GM18507 (cell line): ENCODE data around the gene ZBTB4.
A peak's percentile ranks its signal among the peaks of the same experiment; 100 is the strongest.
"Not testable (repeated sequence)": the region's sequence is repeated elsewhere in the genome, so short reads cannot be mapped to it uniquely, and the experiment has no call there.

Experiments
- DNase-seq: peaks from one replicate; pipeline ENCODE4 v3.0.0; 2011; ENCODE audit warnings: low read depth; ENCODE audit not compliant: insufficient read length; ENCODE audit errors: extremely low spot score
- FAIRE-seq: peaks from 2 replicates; lab custom pipeline; 2011; peaks lifted over from hg19 to GRCh38; lab: Jason Lieb, UNC

The ZBTB4 gene

DNA sequence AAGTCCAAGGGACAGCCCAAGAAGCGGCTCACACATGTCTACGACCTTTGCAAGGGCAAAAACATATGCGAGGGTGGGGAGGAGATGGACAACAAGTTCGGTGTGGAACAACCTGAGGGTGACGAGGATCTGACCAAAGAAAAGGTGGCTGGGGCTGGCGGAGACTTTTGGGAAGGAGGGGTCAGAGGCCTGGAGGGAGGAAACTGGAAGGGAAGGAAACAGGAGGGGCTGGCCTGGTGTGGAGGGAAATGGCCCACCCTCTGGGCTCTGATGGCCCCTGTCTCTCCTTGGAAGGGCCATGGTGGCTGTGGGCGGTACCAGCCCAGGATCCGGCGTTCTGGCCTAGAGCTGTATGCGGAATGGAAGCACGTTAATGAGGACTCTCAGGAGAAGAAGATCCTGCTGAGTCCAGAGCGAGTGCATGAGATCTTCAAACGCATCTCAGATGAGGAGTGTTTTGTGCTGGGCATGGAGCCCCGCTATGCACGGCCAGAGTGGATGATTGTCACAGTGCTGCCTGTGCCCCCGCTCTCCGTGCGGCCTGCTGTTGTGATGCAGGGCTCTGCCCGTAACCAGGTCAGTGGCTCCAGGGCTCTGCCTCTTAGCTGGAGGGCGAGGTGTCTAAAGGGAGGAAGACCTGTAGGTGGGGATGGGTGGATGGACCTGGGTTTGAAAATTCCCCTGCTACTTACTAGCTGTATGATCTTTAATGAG, 17.2 kb upstream of the ZBTB4 start:
- no peak for FAIRE-seq
- DNase-seq: no peak

DNA sequence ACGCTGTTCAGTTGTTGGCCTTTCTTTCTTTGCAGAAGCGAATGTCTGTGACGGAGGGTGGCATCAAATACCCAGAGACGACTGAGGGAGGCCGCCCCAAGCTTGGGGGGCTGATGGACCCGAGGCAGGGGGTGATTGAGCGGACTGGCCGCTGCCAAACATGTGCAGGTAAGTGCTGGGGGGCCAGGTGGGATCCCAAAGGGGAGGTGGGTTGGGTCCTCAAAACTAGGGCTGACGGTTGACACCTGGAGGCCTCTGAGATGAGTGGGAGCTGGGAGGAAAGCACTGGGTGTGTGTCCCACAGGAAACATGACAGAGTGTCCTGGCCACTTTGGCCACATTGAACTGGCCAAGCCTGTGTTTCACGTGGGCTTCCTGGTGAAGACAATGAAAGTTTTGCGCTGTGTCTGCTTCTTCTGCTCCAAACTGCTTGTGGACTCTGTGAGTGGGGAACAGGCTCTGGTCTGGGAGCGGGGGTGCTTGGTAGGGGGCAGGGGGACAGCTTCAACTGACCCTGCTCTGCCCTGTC, 16.5 kb upstream of the ZBTB4 start:
- no peak for FAIRE-seq
- DNase-seq: no peak

DNA sequence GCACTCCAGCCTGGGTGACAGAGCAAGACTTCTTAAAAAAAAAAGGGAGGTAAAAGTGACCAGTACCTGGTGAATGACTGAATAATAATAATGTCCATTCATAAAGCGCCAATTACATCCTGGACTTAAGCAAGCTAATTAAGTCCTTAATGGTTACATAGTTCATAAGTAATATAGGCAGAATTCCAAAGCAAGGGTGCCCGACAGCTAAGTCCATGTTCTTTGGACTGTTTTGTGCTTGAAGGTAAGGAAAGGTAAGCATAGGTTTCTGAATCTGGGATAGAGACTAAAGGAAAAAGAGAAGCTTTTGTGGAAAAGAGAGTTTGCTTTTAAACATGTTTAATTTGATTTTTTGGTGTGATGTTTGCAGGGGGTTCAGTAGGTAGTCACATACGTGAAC, 14.5 kb upstream of the ZBTB4 start:
- FAIRE-seq (no peak), DNase-seq (no peak)

DNA sequence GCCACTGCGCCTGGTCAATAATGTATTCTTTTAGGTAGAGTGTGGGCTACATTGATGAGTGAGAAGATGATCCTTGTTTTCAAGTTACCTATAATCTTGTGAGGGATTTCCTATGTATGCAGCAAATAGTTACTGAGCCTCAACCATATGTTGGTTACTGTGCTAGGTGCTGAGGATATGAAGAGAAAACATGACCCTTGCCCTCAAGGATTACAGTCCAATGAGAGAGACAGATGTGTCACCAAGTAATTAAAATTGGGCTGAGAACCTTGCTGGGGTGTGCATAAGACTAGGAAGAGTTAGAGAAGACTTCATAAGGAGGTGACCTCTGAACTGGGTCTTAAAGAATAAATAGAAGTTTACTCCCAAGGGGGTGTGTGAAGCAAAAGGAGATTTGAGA, 12.2 kb upstream of the ZBTB4 start:
- FAIRE-seq (no peak), DNase-seq (no peak)

DNA sequence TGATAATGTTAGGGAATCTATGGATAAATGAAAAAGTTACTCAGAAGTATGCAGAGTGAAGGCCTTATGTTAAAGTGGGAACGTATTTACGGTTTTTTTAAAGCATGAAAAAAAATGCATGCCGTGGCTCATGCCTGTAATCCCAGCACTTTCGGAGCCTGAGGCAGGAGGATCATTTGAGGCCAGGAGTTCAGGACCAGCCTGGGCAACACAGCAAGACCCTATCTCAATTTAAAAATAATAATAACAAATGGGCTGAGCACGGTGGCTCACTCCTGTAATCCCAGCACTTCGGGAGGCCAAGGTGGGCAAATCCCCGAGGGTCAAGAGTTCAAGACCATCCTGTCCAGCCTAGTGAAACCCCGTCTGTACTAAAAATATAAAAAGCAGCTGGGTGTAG, 10.7 kb upstream of the ZBTB4 start:
- FAIRE-seq (no peak), DNase-seq (no peak)

DNA sequence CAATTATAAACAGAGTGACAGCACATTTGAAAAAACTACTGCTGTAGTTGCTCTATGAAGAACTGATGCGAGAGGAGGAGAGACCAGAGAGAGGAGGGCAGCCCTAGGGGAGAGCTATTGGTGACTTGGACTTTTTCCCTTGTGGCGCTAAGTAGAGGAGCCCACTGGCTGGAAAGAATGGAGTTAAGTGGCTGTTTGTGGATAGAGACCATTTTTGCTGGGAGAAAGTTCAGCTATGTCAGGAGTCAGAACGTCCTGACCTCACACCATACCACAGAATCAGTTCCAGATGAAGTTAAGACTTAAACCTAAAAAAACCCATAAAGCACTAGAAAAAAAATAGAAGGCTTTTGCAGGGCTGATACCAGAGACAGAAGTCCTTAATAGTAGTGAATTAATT, 6.8 kb upstream of the ZBTB4 start:
- no peak for FAIRE-seq
- no peak for DNase-seq

DNA sequence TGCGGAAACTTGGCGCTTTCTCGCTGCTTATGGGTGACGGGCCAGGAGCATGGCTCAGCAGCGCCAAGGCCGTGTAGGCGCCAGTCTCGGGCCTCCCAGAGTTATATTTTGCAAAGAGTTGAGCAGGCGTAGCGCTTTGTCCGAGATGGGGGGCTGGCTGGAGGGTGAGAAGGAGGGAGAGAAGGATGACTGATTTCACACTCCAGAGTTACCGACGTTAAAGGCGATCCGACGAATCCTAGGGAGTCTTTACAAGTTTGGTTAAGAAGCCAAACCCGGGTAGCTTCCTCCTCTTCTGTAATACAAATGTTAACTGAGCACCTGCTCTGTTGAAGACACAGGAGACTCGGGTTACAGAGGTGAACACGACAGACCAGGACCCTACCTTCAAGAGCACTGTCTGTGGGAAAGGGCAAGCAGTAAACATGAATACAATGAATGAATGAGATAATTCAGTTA, 5.5 kb upstream of the ZBTB4 start:
- FAIRE-seq (no peak), DNase-seq (no peak)

DNA sequence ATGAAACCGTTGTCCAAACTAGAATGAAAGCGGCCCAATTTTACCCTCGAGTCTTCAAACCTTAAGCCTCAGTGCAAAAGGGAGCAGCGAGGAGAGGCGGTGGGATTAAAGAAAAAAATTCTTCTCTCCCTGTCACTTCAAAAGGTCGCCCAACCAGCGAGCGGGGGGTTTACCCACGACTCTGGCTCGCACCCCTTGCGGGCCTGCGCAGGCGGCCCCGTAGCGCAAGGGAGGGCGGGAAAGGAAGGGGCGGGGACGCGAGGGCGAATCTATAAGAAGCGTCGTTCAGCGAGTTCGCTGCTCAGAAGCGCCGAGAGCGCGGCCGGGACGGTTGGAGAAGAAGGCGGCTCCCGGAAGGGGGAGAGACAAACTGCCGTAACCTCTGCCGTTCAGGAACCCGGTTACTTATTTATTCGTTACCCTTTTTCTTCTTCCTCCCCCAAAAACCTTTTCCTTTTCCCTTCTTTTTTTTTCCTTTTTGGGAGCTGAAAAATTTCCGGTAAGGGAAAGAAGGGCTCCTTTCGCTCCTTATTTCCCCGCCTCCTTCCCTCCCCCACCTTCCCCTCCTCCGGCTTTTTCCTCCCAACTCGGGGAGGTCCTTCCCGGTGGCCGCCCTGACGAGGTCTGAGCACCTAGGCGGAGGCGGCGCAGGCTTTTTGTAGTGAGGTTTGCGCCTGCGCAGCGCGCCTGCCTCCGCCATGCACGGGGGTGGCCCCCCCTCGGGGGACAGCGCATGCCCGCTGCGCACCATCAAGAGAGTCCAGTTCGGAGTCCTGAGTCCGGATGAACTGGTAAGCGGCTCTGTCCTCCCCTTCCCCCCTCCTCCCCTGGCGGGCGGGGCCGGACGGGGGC, 4.9 kb upstream of the ZBTB4 start, which contains the start of gene POLR2A:
Gene POLR2A (plus strand): TSS at position 300 of the 852 bp plus-strand sequence.
- DNase-seq: peak; percentile 98
- FAIRE-seq: peak; percentile 96

DNA sequence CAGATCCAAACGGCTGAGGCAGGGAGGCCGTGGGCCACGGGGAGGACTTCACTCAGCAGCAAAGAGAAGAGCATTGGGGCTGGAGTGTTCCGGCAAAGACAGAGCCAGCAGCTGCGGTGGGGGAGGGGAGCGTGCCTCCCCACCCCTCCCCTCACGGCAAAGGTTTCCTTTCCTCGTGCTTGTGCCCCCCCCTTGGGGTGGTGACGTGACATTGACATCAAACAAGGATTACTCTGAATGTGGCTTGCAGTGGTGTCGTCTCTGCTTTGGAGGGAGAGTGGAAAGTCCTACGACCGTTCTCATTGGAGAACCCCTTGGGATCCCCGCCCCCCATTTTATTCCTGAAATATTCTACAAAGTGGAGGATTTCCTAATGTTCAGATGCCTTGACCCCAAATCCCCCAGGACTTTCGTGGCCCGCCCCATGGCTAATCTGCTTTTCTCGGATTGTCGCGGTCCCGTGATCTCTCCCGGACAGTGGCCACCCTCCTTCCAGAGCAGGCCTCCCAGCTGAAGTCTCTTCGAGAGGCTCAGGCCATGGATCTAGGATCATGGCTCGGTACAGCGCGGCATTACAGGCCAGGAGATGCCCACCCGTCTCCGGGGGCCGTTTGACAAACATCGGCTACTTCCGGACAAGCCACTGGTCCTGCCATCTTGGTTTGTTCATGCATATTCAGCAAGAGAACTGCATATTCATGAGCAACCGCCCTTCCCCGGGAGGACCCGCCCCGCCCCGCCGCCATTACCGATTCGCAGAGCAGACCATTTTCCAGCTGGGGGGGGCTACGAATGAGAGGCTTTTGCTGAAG, 4.0 kb upstream of the ZBTB4 start:
- peak; percentile 79 for DNase-seq
- no peak for FAIRE-seq

DNA sequence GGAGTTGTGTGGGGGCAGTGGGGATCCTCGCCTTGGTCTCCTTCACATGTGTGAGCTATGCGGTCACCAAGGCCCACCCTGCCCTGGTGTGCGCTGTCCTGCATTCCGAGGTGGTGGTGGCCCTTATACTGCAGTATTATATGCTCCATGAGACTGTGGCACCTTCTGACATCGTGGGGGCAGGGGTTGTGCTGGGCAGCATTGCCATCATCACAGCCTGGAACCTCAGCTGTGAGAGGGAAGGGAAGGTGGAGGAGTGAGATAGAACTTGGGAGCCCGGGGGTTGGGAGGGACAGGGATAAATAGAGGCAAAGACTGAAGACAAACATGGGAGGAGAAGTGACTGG, 3.3 kb upstream of the ZBTB4 start:
- DNase-seq: not testable (repeated sequence)
- peak; percentile 24 for FAIRE-seq

DNA sequence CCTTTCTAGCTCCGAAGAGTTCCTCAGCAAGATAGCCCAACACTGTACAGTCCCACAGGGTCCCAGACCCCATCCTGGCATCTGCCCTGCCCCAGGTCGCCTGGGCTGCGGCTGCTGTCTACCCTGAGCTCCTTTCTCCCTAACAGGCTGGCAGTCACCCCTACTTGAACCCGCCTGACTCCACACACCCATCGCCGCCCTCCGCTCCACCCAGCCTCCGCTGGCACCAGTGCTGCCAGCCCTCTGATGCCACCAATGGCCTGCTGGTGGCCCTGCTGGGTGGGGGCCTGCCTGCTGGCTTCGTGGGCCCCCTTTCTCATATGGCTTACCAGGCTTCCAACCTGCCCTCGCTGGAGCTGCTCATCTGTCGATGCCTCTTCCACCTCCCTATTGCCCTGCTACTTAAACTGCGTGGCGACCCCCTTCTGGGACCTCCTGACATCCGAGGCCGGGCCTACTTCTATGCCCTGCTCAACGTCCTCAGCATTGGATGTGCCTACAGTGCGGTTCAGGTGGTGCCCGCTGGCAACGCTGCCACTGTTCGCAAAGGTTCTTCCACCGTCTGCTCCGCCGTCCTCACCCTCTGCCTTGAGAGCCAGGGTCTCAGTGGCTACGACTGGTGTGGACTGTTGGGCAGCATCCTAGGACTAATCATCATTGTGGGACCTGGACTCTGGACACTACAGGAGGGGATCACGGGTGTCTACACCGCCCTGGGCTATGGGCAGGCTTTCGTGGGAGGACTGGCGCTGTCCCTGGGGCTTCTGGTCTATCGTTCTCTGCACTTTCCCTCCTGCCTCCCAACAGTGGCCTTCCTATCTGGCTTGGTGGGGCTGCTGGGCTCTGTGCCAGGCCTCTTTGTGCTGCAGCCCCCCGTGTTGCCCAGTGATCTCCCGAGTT, 2.7 kb upstream of the ZBTB4 start:
- FAIRE-seq, DNase-seq: not testable (repeated sequence)

DNA sequence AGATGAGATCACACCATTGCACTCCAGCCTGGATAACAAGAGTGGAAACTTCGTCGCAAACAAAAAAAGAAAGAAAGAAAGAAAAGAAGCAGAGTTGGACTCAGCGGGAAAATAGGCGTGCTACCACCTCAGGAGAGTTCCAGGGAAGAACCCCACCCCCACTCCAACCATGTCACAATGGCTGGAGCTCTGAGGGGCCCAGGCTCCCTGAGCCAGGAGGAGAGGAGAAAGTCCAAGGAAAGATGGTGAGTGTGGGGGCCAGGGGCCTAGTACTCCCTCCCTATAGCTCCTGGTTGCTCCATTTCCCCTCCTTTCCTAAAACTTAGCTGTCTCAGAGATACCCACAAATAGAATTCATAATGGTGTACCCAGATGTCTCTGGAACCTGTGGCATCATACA, 1.8 kb upstream of the ZBTB4 start, which contains the start of gene SLC35G6:
Gene SLC35G6 (plus strand): TSS at position 172 of the 400 bp plus-strand sequence. CDS start 71 bp downstream, at position 243.
- not testable (repeated sequence) for DNase-seq, FAIRE-seq

DNA sequence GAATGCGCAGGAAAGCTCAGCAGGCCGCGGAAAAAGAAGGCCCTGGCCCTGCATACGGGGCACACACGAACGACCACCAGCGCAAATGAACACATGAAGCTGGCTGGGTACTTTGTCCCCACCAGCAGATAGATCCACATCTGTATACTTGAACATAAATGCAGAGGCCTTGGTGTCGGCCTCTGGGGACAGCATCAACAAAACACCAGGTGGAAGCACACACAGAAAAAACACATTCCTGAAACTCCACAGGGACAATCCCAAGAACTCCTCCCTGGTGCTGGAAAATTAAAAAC, 606 bp upstream of the ZBTB4 start:
- DNase-seq (no peak), FAIRE-seq (no peak)

DNA sequence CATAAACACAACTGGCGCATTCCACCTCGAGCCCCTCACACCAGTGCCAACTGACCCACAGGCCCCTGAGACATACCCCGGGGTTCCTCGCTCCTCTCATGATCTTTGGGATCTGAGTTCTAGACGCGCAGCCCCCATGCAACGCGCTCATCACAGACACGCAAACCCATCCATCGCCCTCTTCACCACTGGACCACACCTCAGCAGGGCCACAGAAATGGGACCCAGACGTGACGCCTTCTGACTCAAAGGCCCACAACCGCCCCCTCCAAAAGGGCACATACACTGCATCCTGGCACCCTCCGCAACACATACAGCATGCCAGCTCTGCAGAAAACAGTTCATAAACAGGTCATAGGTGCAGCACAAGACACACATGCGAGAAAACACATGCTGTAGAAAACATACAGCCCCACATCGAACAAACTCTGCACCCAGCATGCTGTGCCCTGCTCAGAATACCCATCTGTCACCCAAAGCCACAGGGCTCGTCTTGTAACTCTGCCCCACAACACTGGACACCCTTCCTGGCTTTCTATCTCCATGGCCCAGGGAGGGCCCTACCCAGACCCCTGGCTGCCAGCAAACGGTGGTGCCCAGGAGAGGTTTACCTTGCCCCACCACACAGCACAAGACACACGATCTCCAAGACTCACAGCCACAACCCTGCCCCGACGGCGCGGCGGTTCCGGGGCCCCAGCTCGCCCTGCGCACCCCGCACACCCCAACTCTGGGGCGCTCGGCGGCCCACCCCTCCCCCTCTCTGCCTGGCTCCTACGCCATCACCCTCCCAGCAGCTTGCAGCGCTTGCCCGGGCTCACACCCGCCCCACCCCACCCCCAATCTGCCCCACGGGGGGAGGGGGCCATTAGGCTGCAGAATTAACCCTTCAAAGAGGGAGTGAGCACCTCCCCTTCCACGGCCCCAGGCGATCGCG, 887 bp downstream of the ZBTB4 start:
- DNase-seq (no peak), FAIRE-seq (no peak)

DNA sequence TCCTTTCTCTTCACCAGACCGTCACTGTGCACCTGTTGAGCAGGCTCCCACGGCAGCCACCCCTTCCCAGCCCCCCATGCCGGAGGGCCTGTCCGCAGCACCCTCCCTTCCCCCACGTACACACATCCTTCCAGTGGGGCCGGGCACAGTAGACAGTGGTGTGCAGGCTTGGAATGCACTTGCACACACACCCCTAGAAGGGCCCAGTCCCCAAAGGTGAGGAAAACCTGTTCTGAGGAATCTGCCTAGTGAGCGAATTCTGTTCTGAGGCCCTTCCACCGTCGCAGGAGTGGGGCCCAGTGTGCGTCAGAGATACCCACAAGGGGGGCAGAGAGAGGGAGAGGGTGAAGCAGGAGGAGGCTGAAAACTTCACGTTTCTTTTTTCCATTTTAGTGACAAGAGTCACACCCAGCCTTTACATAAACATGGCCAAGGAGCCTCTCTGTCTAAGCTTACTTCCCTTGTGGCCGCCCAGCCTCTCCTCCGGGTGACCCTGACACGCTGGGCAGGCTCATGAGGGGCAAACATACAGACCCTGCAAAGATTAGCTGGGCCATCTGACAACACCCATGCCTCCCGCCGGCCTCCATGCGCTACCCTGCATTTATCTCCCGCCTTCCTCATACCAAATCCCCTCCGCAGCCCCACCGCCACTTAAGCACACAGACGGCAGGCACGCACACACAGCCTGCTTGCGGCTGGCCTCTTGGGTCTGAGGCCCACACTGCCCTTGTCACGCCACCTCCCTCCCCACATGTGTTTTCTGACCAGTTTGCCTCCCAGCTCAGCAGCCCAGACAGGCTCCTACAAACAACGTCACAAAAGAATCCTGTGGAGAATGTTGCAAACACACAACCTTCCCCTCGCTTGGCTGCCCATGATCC, 1.8 kb downstream of the ZBTB4 start:
- FAIRE-seq: no peak
- no peak for DNase-seq

DNA sequence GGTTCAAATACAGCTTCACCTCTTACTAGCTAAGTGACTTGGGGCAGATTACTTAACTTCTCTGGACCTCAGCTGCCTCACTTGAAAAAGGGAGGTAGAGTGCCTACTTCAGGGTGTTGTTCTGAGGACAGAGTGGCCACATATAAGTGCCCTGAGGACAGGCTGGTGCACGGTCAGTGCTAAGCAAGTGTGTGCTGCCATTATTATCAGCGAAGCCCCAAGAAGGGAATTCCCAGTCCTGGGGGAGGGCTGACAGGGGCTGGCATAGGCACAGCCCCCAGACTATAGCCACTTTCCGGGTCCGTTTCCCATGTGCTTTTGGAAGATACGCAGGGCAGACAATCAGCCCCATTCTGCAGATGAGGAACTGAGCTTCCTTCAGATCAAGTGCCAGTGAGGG, 2.5 kb downstream of the ZBTB4 start:
- FAIRE-seq: no peak
- DNase-seq: no peak

DNA sequence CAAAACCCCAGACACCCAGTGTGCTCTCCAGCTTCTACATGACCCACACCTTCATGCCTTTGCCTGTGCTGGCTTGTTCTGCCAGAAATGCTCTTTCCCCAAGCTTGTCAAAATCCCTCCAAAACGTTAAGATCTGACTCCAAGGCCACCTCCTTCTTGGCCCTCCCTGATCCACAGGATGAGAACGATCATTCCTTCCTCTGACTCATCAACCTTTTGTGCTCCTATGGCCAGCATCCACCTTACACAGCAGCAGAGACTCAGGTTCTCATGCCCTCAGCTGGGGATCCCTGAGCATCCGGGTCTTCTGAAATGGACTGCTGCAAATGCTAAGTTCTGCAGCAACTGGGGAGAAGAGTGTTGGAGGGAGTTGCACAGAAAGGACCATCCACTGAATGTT, 2.9 kb downstream of the ZBTB4 start:
- no peak for DNase-seq
- FAIRE-seq: no peak
